ENCODE data around the gene ERFE.
A peak's percentile ranks its signal among the peaks of the same experiment; 100 is the strongest.
"Not testable (repeated sequence)": the region's sequence is repeated elsewhere in the genome, so short reads cannot be mapped to it uniquely, and the experiment has no call there.

The ERFE gene

GRCh38 chr2:238169708-238170251 lies 11.0 kb downstream of the ERFE start:
- no peak for ATAC-seq

- no peak for ATAC-seq
Measured at GRCh38 chr2:238170386-238171071, 11.8 kb downstream of the ERFE start.

GRCh38 chr2:238171072-238171431 lies 12.3 kb downstream of the ERFE start:
- ATAC-seq = not testable (repeated sequence)

- no peak for ATAC-seq
Measured at GRCh38 chr2:238171575-238172187, 12.9 kb downstream of the ERFE start.

GRCh38 chr2:238172439-238172838 lies 13.7 kb downstream of the ERFE start:
- no peak for ATAC-seq

GRCh38 chr2:238173692-238174091 lies 14.9 kb downstream of the ERFE start:
- ATAC-seq = no peak

DNA sequence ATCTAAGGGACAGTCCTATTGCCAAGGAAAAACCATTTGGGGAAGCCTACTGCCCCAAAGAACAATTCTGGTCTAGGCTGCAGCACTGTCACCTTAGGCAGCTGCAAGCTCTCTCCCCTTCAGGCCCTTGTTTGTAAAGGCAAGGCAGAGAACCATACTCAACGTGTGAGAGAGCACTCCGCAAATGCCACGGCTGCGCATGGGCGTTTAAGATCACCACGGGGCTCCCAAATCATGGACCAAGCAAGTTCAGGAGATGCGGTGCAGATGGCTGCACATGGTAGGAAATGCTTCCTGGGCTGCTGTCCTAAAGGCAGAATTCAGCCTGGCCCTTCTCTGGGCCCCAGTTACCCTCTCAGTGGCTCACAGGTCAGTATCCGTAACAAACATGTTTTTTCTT lies 15.5 kb downstream of the ERFE start:
- no peak for ATAC-seq

GRCh38 chr2:238174701-238175100 lies 15.9 kb downstream of the ERFE start:
- no peak for ATAC-seq

GRCh38 chr2:238176613-238177012 lies 17.8 kb downstream of the ERFE start:
- no peak for ATAC-seq

DNA sequence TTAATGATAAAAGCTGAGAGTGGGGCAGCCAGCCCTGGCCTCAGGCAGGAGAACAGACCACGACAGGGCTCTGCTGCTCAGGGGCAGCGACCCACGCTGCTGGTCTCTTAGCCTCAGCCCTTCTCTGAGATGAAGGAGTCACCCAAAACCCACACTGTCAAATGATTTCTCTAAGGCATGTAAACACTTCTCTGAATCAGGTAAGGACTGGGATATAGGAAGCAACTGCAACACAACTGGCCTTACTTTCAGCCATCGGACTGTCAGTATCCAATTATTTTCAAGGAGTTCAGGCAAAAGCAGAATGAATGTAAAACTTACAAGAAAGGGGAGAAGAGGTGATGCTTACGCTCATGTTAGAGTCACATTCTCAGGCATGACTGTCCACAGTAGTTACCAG lies 21.8 kb downstream of the ERFE start:
- no peak for ATAC-seq

DNA sequence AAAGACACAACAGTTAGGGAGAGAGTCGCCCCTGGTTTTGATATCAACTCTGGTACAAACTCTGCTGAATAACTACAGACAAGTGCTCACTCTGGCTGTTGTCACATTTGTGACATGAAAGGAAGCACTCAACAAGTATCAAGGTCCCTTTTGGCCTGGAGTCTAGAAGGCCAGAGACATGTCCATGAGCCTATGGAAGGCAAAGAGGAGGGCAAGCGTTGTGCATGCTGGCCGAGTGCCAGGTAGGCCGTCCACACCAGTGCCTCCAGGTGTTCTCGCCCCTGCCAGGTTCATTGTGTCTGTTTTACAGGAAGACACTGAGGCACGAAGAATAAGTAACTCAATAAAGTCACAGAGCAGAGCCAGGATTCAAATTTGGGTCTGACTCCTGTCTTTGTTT lies 23.6 kb downstream of the ERFE start:
- ATAC-seq = no peak

DNA sequence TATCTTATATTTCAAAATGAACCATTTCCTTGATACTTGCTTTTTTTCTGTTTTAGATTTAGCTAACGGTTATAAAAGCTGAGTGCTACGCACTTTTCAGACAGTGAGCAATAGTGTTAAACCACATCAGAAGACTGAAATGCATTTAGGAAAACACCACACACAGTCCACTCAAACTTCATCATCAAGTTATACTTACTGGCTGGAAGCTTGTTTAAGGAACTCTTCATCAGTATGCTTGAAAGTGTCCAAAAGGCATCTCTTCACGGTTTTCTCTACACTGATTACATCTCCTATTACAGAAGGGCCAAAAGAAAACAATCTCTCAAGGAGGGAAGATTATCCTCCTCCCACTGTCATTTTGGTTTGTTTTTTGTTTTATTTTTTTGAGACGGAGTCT lies 25.1 kb downstream of the ERFE start:
- no peak for ATAC-seq

DNA sequence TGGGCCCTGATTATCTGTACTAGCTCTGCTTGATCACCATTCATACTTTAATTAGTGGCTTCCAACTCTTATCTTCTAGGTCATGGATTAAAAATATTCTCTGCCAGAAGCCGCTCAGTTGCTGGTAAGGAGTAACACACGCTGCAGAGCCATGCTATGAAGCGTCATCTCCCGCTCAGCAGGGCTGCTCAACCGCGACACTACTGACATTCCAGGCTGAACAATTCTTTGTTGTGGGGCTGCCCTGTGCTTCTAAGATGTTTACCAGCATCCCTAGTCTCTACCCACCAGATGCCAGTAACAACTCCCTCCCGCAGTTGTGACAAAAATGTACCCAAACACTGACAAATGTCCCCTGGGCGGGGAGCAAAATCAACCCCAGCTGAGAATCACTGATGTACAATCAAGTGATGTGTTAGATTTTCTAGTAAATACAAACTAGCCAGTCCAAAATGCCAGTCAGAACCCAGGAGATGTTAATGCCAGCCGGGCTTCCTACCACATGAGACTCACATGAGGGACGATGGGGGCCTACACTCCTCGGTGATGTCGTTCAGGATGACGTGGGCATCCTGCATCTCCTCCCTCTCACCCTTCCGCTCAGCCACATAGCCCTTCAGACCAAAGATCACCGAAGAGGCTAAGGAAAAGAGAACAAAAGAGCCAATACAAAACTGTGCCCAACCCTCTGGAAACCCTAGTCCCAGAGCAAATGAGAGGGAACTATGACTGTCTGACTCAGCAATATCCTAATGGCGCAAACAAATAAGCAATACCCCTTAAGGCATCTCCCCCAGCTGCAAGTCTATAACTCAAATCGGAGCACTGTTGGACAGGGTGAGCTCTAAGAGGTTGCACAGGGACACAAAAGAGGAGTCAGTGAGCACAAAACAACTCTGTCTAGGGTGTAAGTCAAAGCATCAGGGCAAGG lies 29.1 kb downstream of the ERFE start:
- no peak for ATAC-seq

- ATAC-seq = no peak
Measured at GRCh38 chr2:238190445-238190844, 31.7 kb downstream of the ERFE start.

- no peak for ATAC-seq
Measured at GRCh38 chr2:238202326-238203093, 43.7 kb downstream of the ERFE start.

GRCh38 chr2:238203094-238203972 lies 44.6 kb downstream of the ERFE start, which contains the start of gene ILKAP:
Gene ILKAP, minus strand, starts transcription at chr2:238203695. Its CDS starts 142 bp downstream, at chr2:238203553.
- ATAC-seq = peak; percentile 97 to 98

DNA sequence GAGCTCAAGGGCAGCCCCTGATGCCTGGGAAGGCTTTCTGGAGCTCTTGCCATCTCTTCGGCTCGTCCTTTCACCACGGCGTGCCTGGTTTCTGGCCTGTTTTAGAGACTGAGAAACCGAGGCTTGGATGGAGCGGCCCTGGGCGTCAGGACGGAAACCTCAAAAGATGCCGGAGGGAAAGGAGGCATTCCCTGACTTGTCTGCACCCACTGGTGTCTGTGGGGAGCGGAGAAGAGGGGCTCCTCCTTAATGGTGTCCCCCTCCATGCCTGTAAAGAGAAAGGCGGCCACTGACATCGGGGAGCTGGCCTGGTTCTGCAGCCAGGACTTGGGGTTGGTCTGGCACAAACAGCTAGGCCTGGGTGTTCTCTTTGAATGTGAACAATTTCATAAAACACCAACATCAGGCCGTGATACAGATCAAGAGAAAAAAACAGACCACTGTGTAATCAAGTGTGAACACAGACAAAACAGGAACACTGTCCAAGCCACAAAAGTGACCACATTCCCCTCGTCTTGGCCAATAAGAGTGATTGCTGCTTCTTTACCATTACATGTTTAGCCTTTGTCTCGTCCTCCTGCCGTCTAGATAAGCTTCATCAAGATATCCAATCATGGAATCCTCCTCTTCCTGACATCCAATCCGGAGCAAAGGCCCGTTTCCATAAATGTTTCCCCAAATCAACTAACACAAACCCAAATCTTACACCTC lies 45.4 kb downstream of the ERFE start:
- ATAC-seq = no peak

DNA sequence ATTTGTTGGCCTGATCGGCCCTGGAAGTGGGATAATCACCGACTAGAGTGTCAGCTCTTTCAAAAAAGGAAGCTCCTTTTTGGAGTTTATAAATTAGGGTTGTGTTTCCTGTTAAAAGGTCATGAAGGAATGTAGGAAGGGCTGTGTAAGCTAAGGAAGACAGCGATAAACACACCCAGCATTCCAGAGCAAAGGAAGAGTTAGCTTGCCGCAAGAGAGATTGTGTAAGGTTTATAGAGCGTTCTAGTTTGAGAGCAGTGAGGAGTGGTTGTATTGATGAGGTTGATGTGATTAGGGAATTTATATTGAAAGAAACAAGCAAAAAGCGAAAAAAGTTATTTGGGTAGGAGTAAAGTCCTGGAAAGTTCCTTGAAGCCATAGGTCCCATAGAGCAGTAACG lies 48.2 kb downstream of the ERFE start:
- no peak for ATAC-seq

- ATAC-seq = no peak
Measured at GRCh38 chr2:238216651-238217184, 57.9 kb downstream of the ERFE start.

Measured in activated CD4-positive, CD25-positive, alpha-beta regulatory T cell treated with anti-CD3 and anti-CD28 coated beads, Interleukin-2, amount 50 U/mL, for 24 hours (primary cell).